HG03280 (cell line): ENCODE measurements around the gene PRR3.

Experiments used
- ATAC-seq: cut with Tn5 transposase; IDR thresholded peaks from one replicate; pipeline ENCODE4 v1.9.1; 2021; ENCODE audit warnings: mild to moderate bottlenecking, moderate library complexity; ENCODE audit not compliant: unreplicated experiment

Gene PRR3

DNA sequence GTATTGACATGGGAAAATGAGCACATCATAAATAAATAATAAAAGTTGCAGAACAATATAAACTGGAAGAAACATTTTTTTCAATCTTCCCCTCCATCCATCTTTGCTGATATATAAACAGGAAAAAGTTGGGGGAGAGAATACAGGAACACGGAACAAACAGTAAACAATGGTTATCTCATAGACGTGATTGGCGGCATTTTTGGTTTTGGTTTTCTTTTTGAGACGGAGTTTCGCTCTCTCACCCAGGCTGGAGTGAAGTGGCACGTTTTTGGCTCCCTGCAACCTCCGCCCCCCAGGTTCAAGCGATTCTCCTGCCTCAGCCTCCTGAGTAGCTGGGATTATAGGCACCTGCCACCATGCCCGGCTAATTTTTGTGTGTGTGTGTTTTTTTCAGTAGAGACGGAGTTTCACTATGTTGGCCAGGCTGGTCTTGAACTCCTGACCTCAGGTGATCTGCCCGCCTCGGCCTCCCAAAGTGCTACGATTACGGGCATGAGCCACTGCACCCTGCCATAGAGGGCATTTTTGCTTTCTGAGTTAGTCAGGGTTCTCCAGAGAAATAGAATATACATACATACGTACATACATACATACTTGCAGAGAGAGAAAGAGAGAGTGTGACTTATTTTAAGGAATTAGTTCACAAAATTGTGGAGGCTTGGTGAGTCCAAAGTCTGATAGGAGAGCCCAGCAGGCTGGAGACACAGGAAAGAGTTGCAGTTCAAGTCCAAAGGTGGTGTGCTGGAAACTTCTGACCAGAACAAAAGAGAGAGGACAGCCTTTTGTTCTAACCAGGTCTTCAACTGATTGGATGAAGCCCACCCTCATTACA is 23.4 kb upstream of the PRR3 start:
- no peak for ATAC-seq

DNA sequence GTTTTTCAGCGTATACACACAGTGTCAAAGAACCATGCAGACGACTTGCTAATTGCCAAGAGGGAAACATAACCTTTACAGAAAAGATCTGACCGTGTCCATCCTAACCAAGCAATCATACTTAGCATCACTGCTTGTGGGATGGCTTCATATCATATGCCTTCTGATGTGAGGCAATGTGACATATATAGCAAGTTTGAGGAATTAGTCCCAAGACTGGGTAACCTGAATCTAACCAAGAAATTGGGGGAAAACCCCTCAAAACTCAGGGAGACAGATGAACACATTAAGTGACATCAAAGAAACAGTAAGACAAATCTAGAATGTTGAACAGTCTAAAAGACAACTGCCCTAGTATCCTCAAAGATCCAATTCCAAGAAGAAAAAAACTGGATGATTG is 19.2 kb upstream of the PRR3 start:
- no peak for ATAC-seq

DNA sequence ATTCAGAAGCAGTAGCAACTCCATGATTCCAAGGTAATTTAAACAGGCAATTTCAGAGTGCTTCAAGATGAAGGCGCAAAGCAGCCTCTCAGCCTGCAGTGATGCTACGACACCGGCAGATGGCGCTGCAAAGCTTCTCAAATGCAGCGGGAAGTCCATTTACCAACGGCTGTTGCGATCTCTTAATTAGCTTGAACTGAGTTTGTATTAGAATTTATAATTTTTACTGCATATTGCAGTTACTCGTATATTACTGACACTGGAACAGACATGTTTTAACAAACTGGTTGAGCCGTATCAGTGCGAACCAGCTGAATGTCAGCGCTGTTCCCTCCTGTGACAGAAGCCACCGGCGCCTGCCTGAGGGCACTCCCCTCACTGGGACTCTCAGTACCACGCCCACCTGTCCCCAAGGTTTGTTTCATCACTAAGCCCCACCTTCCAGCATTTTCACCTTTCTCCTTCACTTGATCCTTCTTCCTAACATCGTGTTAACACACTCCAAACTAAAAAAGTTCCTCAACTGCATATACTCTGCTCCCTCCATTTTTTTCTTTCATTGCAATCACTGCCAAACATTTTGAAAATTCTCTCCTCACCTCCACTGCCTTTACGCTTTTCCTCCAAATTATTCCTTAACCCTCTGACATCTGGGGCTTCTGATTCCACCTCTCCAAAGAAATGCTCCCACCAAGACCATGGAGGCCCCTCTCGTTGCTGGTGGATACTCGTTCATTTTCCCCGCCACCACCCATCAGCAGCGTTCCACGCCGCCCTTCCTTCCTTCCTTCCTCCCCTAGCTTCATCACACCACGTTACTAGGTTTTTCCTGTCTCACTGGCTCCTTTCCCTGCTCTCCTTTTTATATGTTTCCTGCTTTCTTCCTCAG is 15.3 kb upstream of the PRR3 start:
- peak; percentile 66 for ATAC-seq

DNA sequence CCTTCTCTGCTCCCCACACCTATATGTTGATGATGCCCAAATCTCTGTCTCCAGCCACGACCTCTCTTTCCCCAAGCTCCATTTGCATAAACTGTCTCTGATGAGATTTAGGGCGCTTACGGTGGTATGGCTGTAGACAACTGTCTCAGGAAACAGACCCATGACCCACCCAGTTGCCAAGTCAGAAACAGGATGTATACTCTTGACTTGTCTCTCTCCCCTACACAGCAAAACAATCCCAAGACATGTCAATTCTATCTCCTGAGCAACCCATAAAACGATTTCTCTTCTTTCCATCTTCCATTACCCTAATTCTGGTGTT is 14.7 kb upstream of the PRR3 start:
- ATAC-seq, result no peak

DNA sequence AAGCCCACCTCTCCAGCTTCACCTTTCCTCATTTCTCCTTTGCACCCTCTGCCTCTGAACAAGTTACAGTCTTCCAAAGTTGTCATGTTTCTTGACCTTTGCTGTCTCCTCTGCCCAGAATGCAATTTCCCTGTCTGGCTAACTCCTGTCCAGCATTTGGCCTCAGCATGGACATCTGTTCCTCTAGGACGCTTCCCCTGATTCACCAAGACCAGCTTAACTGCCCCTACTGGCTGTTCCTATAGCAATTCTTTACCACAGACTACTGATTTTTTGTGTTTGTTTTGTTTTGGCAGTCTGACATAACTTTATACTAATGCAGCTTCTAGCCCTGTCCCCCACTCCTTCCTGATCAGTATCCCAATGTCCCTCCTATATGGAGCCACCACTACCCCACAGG is 14.2 kb upstream of the PRR3 start:
- ATAC-seq, result no peak

DNA sequence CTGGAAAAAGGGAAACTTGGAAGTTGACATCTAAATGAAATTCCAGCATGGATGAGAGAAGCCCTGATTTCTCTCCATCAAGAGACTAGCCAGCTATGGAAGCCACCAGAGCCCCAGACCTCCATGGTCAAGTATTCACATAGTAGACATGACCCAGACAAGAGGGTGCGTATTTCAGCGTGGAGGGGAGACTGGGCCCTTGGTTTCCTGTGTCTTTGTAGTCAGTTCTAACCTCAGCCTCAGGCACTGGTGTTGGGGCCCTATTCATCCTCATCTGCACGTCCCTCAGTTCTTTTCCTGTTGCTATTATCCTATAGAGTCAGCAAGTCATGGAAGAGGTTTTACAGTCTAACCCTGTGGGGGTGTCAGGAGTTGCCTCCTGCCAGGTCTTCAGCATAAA is 13.3 kb upstream of the PRR3 start:
- ATAC-seq, result no peak

DNA sequence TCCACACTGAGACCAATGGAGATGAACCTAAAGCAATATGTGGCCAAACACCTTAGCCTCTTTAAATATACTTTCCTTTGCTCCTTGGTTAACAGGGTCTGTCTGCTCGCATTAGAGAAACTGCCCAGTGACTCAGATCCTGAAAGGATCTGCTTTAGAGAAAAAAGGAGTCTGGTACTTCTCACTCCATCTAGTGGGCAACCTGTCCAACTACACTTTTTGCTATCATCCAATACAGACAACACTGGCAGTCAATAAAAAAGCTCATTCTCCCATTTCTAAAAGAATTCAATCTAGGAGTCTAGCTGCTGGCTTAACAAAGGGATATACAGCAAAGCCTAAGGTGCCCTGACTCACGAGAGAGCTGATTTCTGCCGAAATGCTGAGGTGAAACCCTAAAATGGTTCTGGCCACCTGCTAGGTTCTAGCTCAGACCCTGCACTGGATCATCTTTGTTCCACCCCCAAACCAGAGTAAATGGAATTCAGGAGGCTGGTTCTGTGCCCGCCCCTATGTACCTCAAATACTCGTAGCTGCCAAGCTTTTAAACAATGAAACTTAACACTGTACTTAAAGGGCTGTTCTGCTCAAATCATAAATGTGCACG is 12.3 kb upstream of the PRR3 start:
- ATAC-seq, result no peak

DNA sequence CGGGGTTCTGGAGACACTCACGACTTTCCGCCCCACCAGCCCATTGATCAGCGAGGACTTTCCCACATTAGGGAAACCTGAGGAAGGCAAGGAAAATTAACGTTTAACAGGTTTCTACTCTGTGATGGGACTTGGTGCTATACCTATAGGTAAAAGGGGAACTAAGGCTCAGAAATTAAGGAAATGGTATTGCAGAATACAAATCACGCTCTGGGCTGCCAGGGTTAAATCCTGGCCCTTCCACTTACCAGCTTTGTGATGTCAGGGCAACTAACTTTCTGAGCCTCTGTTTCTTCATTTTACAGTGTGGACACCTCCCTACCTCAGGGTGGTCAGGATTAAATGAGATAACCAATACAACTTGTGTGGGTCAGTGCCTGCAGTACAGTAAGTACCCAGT is 9.6 kb upstream of the PRR3 start:
- no peak for ATAC-seq

DNA sequence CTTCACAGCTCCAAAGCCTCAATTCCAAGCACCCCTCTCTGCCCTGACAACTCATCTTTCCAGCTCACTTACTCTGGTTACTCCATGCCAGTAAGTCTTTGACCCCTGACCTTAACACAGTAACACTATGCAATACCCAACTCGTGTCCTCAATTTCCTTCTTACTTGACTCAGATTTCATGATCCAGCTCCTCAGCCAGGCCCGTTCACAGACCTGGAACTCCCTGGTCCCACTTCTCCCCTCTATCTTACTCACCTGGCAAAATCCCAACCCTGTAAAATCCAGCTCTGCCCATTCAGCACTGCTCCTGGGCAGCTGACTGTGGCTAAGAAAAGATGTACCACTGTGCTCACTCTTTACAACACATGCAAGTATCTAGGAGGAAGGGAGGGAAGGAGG is 8.7 kb upstream of the PRR3 start:
- no peak for ATAC-seq

DNA sequence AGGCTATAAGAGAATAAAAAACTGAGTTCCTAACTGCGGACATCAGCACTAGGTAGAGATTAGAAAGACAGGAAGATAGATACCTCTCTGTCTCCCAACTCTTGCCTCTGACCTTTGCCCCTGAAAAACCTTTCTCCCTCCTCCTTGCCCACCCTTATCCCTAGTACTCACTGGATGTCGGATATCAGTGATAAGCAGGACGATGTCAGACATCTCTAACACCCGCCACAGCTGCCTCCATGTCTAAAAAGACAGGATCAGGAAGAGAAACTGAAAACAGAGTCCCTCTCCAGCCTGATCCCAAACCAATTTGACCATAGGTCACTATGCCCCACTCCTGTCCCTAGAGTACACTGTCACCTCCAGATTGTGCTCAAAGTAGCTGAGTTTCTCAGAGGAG is 2.7 kb upstream of the PRR3 start:
- no peak for ATAC-seq

DNA sequence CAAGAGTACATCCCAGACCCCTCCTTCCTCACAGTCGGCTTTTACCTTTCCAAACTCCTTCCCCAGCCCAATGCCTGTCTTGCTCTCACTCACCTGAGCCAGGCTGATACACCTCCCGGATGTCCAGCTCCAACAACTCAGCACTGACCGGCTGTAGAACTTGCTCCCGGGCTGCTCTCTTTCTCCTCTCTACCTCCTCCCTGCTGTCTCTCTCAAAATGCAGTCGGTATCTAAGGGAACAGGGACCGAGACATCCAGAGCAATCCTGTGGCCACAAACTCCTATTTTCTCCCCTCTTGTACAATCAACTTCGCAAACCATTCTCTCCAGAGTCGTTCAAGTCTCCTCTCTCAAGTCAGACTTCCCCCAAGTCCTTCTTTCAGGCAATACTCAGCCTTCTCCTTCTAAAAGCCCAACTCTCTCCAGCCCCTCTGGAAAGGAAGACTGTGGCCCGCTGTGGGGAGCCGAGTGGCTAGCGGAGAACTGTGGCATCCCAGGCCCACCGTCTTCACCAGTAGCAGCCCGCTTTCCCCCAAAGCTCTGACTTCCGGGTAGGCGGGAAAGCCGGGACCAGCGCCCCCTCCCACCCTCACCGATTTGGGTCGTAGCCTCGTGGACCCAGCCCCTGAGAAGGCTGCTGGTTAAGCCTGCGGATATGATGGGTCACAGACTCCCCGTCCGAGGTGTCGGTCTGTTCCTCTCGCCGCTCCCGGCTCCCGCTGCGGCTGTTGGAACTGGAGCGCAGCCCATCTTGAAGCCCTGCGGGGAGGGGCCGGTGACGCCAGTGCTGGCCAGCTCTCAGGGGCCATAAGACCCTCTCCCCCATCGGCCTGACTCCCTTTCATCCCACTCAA is 1.9 kb upstream of the PRR3 start:
- ATAC-seq, result no peak

DNA sequence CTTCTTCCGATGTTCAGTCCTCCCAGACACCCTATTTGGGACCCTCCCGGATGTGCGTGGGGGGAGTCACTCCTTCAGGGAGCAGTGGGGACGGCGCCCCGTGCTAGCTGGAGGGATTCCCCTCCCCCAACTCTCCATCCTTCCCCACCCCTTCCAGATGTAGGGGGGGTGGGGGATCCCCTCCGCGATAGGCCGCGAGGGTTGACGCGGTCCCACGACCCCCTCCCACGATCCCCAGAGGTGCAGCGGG is 1.4 kb upstream of the PRR3 start:
- peak; percentile 1 for ATAC-seq

DNA sequence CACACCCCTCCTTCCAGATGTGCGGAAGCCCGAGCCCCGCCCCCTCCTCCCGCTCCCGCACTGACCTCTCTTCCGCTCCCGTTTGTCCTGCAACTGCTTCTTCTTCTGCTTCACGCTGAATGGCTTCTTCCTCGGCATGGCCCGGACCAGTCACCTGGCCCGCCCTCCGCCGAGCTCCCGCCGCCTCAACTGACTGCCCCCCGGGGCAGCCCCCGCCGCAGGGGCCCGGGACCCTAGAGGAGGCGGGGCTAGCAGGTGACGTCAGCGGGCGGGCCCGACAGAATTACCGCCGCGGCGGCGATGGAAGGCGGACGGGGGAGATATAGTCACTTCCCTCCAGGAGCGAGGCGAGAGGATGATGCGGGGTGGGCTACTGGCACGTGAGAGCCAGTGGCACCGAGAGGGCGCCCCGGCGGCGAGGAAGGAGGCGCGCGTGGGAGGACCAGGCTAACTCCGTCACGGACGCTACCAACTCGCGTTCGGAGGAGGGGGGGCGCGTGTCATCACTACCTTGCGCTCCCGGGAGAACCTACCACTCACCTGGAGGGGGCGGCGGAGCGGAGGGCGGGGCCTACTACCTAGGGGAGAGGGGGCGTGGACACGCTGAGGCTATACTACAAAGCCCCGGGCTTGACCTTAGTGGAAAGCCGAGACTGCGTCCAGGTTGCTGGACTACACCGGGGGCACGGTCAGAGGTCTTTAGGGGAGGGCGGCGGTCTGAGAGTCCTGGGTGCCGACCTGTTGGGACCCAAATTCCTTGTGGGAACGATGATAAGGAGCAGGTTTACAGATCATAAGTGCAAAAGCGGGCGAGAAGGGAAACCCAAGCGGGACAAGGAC is 809 bp upstream of the PRR3 start, which contains the start of gene GNL1:
Gene GNL1 (minus strand): TSS at position 424 of the 840 bp plus-strand sequence. CDS start 286 bp downstream, at position 138.
- peak; percentile 83 for ATAC-seq

DNA sequence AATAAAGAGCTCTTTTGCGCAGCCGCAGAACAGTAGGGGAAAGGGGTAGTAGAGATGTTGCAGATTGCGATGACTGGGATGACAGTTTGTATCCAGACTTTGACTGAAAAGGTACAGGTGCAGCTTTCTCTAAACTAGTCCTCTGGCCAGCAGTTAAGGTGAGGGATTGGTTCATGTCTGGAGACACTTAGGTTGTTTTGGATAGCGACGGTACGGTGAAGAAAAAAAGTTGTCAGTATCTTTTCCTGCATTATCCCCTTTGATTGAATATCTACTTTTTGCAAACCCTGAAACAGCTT is 537 bp downstream of the PRR3 start:
- ATAC-seq, result no peak

DNA sequence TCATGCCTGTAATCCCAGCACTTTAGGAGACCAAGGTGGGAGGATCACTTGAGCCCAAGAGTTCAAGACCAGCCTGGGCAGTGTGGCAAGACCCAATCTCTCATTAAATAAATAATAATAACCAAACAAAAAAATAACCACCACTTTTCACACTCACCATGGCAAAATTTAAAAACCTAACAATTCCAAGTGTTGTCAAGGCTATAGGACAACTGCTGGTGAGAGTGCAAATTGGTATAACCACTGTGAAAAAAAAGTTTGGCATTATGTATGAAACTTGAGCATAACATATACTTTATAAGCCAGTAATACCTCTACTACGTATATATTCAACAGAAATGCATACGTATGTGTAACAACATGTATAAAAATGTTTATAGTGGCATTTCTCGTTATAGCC is 3.8 kb downstream of the PRR3 start:
- no peak for ATAC-seq

DNA sequence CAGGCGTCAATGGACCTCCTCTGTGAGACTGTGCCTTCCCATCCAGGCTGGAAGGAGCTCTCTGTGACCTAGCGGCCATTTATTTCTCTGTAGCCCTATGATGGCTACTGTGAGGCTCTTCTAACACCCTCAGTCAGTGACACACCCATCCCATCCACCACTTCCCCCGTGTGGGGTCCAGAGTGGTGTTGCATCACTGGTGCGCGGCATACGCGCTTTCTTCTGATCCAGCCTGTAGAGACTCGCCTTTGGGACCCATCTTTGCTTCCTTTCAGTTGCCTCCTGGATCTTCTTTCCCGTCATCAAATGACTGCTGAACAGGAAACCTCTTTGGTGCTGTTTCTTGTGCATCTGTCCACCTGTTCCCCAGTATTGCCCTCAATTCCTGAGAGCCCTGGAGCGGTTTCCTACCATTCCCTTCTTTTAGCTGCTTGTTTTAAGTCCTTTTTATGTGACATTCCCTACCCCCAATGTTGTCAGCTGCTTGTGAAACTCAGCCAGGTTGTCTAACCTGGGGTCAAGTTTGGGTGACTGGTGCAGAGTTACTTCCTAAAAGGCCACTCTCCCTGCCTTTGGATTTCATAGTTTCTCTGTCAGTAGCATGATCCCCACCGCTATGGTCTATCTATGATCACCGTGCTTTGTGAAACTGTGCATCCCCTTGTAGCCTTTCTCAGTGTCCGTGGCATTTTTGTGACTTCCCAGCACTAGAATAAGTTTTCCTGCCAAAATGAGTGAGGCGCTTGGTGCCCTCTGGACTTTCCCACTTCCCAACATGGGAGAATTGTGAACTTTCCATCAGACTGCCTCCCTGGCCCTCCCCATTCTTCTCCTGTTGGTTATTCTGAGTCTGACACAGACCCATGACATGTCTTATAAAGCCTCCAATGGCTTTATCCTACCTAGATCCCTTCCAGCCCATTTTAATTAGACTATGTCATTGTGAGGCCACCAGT is 5.7 kb downstream of the PRR3 start:
- ATAC-seq, result no peak

DNA sequence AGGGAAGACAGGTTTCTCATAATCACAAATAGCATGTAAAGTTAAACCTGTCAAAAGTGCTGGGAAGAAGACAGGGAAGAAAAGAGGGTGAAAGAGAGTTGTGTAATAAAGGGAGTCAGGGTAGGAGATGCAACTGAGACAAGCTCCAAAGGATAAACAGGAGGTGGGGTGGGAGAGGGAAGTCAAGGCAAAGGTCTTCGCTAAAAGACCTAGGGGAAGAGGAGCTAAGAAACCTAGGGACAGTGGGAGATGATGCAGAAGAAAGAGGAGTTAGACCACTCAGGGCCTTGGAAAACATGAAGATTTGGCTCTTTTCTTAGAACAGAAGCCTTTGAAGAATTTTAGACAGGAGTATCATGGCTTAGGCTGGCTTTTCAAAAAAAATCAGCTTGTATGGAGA is 7.0 kb downstream of the PRR3 start:
- ATAC-seq, result no peak

DNA sequence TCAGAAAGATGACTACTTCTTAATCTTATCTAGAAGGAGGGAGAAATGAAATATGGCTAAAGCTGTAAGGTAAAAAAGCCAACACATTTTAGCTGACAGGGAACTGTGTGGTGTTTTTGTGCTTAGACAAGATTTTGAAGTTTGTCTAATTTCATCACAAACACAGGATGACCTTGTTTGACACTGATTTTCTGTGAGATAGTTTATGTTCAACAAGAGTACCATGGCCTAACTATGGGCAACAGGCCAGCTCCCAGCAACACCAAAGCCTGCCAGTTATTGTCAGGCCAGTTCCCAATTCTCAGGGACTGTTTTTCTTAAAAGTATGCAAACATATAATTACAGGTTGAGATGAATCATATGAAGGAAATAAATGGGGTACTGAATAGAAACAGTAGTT is 8.7 kb downstream of the PRR3 start:
- ATAC-seq, result no peak

DNA sequence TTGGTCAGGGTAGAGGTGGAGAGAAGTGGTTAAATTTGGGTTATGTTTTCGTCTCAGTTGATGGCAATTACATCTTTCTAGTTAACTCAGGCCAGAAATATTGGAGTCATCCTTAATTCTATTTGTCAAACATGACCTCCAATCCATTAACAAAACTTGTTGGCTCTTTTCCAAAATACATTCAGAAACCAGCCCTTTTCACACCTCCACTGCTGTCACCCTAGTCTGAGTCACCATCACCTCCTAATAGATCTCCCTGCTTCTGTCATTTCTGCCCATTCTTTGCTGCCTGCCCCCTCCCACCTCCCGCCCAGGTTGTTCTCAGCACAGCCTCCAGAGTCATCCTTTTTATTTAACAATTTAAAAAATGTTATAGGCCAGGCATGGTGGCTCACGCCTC is 11.2 kb downstream of the PRR3 start:
- ATAC-seq, result no peak
